ENCODE results near the gene EXOSC1.
"Not testable (repeated sequence)": the region's sequence is repeated elsewhere in the genome, so short reads cannot be mapped to it uniquely, and the experiment has no call there.

Gene EXOSC1

DNA sequence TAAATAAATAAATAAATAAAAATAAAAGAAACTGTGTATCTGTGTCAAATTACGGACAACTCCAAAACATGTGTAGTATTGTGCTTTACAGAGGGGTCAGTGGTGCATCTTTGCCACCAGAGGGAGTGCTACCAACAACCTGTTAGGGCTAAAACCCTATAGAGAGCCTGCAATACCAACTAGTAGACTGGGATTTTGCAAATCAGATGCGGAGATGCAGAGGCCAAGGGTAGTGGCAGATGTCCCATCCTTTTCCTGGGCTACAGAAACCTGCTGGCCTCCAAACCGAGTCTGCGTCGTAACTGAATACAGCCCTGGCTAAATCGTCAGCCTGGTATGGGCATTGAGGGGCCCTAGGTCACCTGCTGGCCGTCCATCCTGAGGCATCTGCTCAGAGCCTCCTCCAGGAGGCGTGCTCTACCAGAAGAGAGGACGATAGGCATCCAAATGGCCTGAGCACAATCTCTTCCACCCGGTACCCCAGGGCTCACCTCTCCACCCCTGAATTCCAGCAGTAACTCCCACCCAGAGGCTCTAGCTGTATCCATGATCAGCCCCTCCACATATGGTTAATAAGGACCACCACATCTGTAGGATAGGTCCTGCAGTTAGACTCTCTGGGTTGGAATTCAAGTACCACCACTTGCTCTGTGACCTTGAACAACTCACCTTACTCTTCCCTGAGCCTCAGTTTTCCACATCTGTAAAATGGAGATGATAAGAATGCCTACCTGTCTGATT lies 38.4 kb downstream of the EXOSC1 start:
- DNase-seq = peak; percentile 54

DNA sequence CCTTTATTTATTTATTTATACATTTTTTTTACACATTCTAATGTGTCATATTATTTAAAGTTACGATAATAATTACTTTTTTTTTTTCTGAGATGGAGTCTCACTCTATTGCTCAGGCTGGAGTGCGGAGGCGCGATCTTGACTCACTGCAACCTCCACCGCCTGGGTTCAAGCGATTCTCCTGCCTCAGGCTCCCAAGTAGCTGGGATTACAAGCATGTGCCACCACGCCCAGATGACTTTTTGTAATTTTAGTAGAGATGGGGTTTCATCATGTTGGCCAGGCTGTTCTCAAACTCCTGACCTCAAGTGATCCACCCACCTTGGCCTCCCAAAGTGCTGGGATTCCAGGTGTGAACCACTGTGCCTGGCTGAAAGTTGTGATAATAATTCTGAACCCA lies 39.3 kb downstream of the EXOSC1 start:
- DNase-seq = not testable (repeated sequence)

DNA sequence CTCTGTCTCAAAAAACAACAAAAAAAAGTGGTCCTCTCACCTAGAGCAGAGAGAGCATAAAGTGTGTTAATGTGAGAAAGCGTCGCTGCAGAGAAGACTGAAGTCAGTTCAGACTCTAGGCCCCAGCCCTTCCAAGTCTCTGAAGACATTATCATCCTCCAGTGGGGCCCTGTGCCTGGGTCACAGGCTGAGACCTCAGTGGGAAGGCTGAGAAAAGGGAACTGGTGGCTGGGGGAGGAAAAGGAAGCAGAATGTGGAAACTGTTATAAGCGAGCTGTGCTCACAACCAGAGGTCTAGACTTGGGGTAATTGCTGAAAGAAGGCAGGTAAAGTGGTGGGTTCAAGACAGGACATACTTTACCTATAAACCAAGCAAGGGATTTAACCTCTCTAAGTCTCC lies 39.7 kb downstream of the EXOSC1 start:
- no peak for DNase-seq

DNA sequence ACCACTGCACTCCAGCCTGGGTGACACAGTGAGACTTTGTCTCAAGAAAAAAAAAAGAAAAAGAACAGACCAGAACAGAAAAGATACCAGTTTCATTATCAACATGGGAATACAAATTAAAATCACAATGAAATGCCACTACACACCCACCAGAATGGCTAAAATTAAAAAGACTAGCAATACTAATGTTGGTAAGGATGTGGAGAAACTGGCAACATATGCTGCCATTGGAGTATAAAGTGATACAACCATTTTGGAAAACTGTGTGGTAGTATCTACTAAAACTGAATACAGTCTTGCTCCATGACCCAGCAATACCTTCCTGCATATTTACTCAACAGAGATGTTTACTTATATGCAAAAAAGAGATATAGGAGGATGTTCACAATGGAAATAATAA lies 41.8 kb downstream of the EXOSC1 start:
- no peak for DNase-seq

DNA sequence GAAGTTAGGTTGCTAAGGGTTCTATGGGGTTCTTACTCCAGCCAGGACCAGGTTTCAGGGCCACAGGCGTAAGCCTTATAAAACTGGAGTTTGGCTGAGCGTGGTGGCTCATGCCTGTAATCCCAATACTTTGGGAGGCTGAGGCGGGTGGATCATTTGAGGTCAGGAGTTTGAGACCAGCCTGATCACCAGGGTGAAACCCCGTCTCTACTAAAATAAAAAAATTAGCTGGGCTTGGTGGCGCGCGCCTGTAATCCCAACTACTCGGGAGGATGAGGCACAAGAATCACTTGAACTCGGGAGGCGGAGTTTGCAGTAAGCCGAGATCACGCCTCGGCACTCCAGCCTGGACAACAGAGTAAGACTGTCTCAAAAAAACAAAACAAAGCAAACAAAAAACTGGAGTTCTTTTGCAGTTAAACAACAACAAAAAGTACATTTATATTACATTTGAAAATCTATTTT lies 44.3 kb downstream of the EXOSC1 start:
- DNase-seq = no peak

DNA sequence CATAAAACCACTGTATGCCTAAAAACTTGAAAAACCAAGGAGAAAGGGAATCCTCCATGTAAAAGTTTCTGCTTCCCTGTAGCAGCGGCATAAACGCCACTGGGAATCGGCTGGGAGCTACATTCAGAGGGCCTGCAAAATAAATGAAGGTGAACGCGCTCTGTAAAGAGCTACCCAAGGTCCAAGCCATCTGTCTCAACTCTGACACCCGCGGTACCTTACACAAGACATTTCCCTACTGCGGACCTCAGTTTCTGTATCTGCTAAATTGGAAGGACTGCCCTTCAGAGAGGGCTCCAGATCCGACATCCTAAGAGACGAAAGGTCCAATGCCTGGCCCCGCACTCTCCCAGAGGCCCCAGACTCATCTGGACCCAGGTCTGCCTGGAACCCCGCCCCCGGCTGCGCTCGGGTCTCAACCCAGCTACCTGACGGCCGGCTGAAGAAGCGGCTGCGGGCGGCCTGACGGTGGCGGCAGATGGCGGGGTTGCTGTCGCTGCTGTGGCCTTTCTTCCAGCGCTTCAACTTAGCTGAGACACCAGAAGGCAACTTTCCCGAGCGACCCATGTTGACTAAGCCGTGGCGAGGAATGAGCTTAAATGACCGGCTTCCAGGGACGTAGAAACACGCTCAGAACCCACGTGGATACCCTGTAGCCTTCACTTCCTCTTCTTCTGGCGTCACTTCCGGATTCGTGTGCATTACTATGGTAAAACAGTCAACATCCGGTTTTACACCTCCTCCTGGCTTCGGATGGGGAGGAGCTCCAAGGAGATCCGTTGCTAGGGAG lies 44.9 kb downstream of the EXOSC1 start, which contains the start of gene RRP12:
TSS of gene RRP12 (minus strand) at position 676 of the 790 bp plus-strand sequence. CDS start at position 567, 109 bp downstream.
- DNase-seq = peak; percentile 76

DNA sequence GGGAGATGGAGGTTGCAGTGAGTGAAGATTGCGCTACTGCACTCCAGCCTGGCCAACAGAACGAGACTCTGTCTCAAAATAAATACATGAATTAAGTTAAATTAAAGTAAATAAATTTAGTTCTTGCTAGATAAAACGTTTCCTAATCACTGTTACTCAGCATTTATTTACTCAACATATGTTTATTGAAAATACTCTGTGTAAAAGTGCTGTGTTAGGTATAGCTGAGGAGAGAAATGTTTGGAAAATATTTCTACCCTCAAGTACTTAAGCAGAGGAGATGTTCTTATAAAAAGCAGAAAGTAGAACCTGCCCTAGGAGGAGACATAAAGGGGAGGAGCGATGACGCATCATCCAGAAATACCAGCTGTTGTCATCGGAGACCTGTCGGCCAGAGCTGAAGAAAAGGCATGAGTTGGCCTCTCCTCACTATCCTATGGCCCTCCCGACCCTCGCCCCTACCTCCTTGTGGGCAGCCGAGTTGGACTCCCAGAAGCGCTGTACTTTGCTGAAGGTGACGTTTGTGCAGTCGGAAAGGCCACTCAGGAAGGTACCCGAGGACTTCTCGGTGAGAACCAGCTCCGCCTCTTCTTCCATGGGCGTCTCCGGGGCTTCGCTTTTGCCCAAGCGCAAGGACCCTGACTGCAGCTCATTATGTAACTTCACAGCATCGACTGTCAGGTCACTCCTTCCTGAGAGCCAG lies 45.8 kb downstream of the EXOSC1 start:
- peak; percentile 51 for DNase-seq

DNA sequence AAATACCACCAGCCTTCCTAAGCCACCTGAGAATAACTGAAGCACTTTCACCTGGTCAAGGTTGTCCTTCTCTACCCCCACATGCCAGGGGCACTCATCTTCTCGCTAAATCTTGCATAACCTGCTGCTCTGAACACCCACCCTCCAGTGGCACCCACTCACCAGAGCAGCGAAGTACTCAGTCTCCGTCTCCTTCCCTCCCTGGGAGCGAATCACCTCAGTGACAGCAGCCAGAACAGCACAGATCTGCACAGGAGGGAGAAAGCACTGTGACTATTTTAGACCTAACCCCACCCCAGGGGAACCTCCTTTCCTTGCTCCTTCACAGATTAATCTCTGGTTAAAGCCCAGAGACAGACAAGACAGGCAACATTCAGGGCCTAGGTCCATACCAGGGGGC lies 49.8 kb downstream of the EXOSC1 start:
- DNase-seq = no peak

DNA sequence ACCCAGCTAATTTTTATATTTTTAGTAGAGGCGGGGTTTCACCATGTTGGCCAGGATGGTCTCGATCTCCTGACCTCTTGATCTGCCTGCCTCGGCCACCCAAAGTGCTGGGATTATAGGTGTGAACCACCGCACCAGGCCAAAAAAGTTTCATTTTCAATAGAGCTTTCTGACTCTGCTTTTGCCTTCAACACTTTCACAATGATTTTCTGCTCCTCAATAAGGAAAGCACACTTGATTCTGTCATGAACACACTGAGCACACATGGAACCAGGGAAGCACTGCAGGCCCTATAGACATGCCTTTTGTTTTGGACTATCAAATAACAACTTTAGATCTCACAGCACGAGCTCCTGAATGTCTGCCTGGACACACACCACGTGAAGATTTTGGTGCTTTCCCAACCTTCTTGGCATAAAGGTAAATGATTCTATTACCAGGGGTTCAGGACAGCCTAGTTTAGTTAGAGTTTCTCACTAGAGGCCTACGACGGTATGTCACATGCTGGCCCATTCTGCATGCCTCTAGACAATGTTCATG lies 52.7 kb downstream of the EXOSC1 start:
- no peak for DNase-seq

DNA sequence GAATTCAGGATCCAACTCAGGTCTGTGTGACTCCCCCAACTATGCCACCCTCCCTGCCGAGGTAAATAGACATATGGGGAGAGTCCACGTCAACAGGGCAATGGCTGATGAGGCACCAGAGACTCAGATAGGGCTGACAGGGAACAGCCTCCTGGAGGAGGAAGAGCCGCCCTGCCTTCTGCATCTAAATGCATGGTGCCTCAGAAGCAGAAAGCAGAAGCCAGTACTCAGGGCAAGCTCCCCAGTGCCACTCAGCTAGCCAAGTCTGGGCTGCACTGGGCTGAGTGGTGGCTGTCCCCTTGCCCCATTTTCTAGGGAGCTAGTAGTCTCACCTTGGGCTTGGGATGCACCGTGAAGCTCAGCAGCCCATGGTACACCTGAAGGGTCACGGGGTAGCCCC lies 55.7 kb downstream of the EXOSC1 start:
- no peak for DNase-seq

DNA sequence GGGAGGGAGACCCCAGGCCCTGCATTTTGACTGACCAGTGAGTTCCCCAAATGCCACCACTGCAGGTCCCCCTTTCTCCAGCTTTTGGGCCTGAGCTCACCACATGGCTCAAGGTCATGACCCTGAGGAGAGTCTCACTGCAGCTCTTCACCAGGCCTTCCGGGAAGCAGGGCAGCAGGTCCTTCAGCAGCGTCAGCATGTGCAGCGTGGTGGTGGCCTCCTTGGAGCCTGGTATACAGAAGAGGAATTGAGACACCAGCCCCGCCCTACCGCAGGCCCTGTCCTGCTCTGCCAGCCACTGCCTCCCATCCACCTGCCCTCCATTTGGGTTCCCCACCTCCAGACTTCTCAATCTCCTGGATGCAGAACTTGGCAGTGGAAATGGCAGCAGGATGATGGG lies 57.7 kb downstream of the EXOSC1 start:
- DNase-seq = no peak
